Mesodermal cell (in vitro differentiated cells): ENCODE measurements around the gene PLXDC2.

ENCODE experiments used
- H3K27ac ChIP-seq: 2 replicates; pipeline ENCODE4 v1.7.0; 2013; ENCODE audit warnings: mild to moderate bottlenecking, low read depth, low read length, moderate library complexity; ENCODE audit not compliant: severe bottlenecking
- H3K36me3 ChIP-seq: 2 replicates; pipeline ENCODE4 v1.7.1; 2013; ENCODE audit warnings: mild to moderate bottlenecking, low read length, moderate library complexity; ENCODE audit not compliant: control insufficient read depth, insufficient read depth
- H3K4me1 ChIP-seq: one replicate; pipeline ENCODE4 v1.7.1; 2013; ENCODE audit warnings: mild to moderate bottlenecking, low read length; ENCODE audit not compliant: insufficient read depth, control insufficient read depth, poor library complexity, severe bottlenecking
- H3K4me3 ChIP-seq: 2 replicates; pipeline ENCODE4 v1.7.0; 2013; ENCODE audit warnings: low read length, control low read depth, mild to moderate bottlenecking; ENCODE audit not compliant: insufficient read depth, poor library complexity, severe bottlenecking; ENCODE audit errors: extremely low read depth
- H3K9me3 ChIP-seq: 2 replicates; pipeline ENCODE4 v1.7.1; 2013; ENCODE audit warnings: mild to moderate bottlenecking, low read length, moderate library complexity; ENCODE audit not compliant: control insufficient read depth
- WGBS, 2 experiments: methylation state at CpG; one replicate each; pipeline ENCODE4 v1.1.5; 2013; ENCODE audit warnings: missing lambda C conversion rate in 2 of 2; ENCODE audit not compliant: insufficient coverage in 2 of 2; 5-methylcytosine and 5-hydroxymethylcytosine counted together

The PLXDC2 gene

GRCh38 chr10:19954601-19955000, 138.4 kb downstream of the PLXDC2 start:
- no peaks in the 10 kb centered on the region for H3K36me3 ChIP-seq
- no peak overlapping the region for H3K4me3 ChIP-seq
- 50 to 100% methylated on average over 1 of the region's 2 CpGs for WGBS, 2 experiments
- no peaks in the 10 kb centered on the region for H3K9me3 ChIP-seq
- no peak overlapping the region for H3K27ac ChIP-seq
- no peaks in the 10 kb centered on the region for H3K4me1 ChIP-seq

GRCh38 chr10:19956516-19957032, 140.3 kb downstream of the PLXDC2 start:
- WGBS, 2 experiments: no CpG with 5 or more reads among the region's 2 CpGs
- Histone ChIP-seq H3K36me3 (no peaks in the 10 kb centered on the region), H3K4me1 (no peaks in the 10 kb centered on the region), H3K9me3 (no peaks in the 10 kb centered on the region), H3K4me3 (no peak overlapping the region), H3K27ac (no peak overlapping the region)

- H3K4me1 ChIP-seq: no peaks in the 10 kb centered on the region
- no peaks in the 10 kb centered on the region for H3K36me3 ChIP-seq
- H3K4me3 ChIP-seq: no peak overlapping the region
- H3K27ac ChIP-seq: no peak overlapping the region
- H3K9me3 ChIP-seq: no peaks in the 10 kb centered on the region
These were observed 142.6 kb downstream of the PLXDC2 start for GRCh38 chr10:19958787-19959186.

- no peaks in the 10 kb centered on the region for H3K36me3 ChIP-seq
- 88 to 93% methylated on average over 3 to 4 of the region's 7 CpGs for WGBS, 2 experiments
- H3K4me3 ChIP-seq: no peak overlapping the region
These were observed 145.1 kb downstream of the PLXDC2 start for GRCh38 chr10:19961076-19962053.

GRCh38 chr10:19964625-19965024, 148.4 kb downstream of the PLXDC2 start:
- Histone ChIP-seq H3K27ac (no peak overlapping the region), H3K4me3 (no peak overlapping the region), H3K4me1 (peaks cover 4% of the 10 kb centered on the region), H3K9me3 (no peaks in the 10 kb centered on the region), H3K36me3 (no peaks in the 10 kb centered on the region)
- 20 to 33% methylated on average over 1 of the region's 2 CpGs for WGBS, 2 experiments

More at GRCh38 chr10:19961076-19962053, 145.1 kb downstream of the PLXDC2 start:
- no peak overlapping the region for H3K27ac ChIP-seq
- H3K9me3 ChIP-seq: no peaks in the 10 kb centered on the region
- H3K4me1 ChIP-seq: no peaks in the 10 kb centered on the region

- H3K9me3 ChIP-seq: no peaks in the 10 kb centered on the region
- H3K27ac ChIP-seq: peak overlapping the region; percentile 46
- no peaks in the 10 kb centered on the region for H3K36me3 ChIP-seq
- no peak overlapping the region for H3K4me3 ChIP-seq
- WGBS, 2 experiments: 5 to 11% methylated on average over 3 to 6 of the region's 7 CpGs
- H3K4me1 ChIP-seq: peaks cover 4% of the 10 kb centered on the region
These were observed 150.5 kb downstream of the PLXDC2 start for GRCh38 chr10:19966751-19967150.

- WGBS, 2 experiments: 89 to 94% methylated on average over 3 of the region's 3 CpGs
- H3K36me3 ChIP-seq: no peaks in the 10 kb centered on the region
- H3K27ac ChIP-seq: no peak overlapping the region
- no peaks in the 10 kb centered on the region for H3K9me3 ChIP-seq
- no peak overlapping the region for H3K4me3 ChIP-seq
- peaks cover 7% of the 10 kb centered on the region for H3K4me1 ChIP-seq
These were observed 151.7 kb downstream of the PLXDC2 start for GRCh38 chr10:19967981-19968380.

GRCh38 chr10:19968745-19969144, 152.5 kb downstream of the PLXDC2 start:
- Histone ChIP-seq H3K4me3 (no peak overlapping the region), H3K9me3 (no peaks in the 10 kb centered on the region)

GRCh38 chr10:19970256-19970655, 154.0 kb downstream of the PLXDC2 start:
- no CpG with 5 or more reads among the region's 2 CpGs for WGBS, 2 experiments
- Histone ChIP-seq H3K36me3 (no peaks in the 10 kb centered on the region), H3K9me3 (no peaks in the 10 kb centered on the region), H3K4me3 (no peak overlapping the region), H3K4me1 (peaks cover 7% of the 10 kb centered on the region), H3K27ac (no peak overlapping the region)

More at GRCh38 chr10:19968745-19969144, 152.5 kb downstream of the PLXDC2 start:
- Histone ChIP-seq H3K4me1 (peaks cover 7% of the 10 kb centered on the region), H3K36me3 (no peaks in the 10 kb centered on the region), H3K27ac (no peak overlapping the region)

- no peaks in the 10 kb centered on the region for H3K9me3 ChIP-seq
- no peak overlapping the region for H3K4me3 ChIP-seq
- no peaks in the 10 kb centered on the region for H3K36me3 ChIP-seq
- H3K4me1 ChIP-seq: peaks cover 7% of the 10 kb centered on the region
- 78 to 100% methylated on average over 2 to 3 of the region's 4 CpGs for WGBS, 2 experiments
- H3K27ac ChIP-seq: no peak overlapping the region
These were observed 154.5 kb downstream of the PLXDC2 start for GRCh38 chr10:19970717-19971116.
